HFFc6 (cell line): ENCODE results near the gene ZFP36L2. TPM values are rescaled to one million over a fixed set of nuclear protein-coding genes. Genes with fewer than 3 reads are reported as not detected.
A peak's percentile ranks its signal among the peaks of the same experiment; 100 is the strongest.

ENCODE experiments used
- DNase-seq: peaks from one replicate; pipeline ENCODE4 v3.0.0-alpha.2; 2018
- H3K27ac Mint-ChIP-seq: 2 replicates; pipeline ENCODE4 v1.8.0; 2020; ENCODE audit warnings: mild to moderate bottlenecking, mixed read lengths
- H3K27me3 Mint-ChIP-seq: 2 replicates; pipeline ENCODE4 v1.8.0; 2021; ENCODE audit warnings: mild to moderate bottlenecking, moderate library complexity, mixed read lengths; ENCODE audit not compliant: insufficient read depth
- H3K36me3 Mint-ChIP-seq: 2 replicates; pipeline ENCODE4 v1.8.0; 2021; ENCODE audit warnings: low read depth, mixed read lengths
- H3K4me1 Mint-ChIP-seq: 2 replicates; pipeline ENCODE4 v1.8.0; 2020; ENCODE audit warnings: low read depth, mixed read lengths
- H3K4me3 Mint-ChIP-seq: 2 replicates; pipeline ENCODE4 v1.8.0; 2020; ENCODE audit warnings: mild to moderate bottlenecking, moderate library complexity, mixed read lengths
- H3K9me3 Mint-ChIP-seq: 2 replicates; pipeline ENCODE4 v1.8.0; 2020; ENCODE audit warnings: mild to moderate bottlenecking, mixed read lengths
- total RNA-seq, 6 experiments: library from RNA; stranded (reverse); fragmentation: NEBNext Ultra II Directional; extraction: Animal tissue kit (Norgen Biotek cat#: 25700); gene quantifications; 2 replicates in 1 of 6; 3 replicates in 5 of 6; pipeline ENCODE4 v1.2.3, GENCODE V29; 2021
- TF ChIP-seq, protein P1 (sequence below): fragments of 200-600 bp; sonication (generic); IDR thresholded peaks from 2 replicates; pipeline ENCODE4 v1.5.0; 2021; ENCODE audit warnings: antibody characterized with exemption, mild to moderate bottlenecking

ZFP36L2 gene
- total RNA-seq, 6 experiments from 2014 or later = 66.6 to 94.5 (median 81.5) TPM

DNA sequence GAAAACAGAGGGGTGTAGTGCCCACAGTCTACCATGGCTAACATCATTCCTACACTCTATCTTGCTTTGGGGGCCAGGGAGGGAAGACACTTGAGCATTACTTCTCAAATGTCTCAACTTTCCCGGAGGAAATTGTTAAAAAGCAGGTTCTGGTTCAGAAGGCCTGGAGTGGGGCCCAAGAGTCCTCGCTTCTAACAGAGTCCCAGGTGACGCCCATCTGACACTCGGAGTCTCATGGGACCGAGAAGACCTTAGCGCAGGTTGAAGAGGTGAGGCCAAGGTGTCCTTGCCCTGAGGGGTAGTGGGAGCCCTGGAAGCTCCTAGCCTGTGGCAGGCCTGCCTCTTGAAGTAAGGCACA is 40.1 kb downstream of the ZFP36L2 start:
- no peaks in the 10 kb centered on the region; the same call in 1 of the 2 replicates for H3K27me3 Mint-ChIP-seq
- H3K9me3 Mint-ChIP-seq = no peaks in the 10 kb centered on the region
- H3K4me1 Mint-ChIP-seq = peaks cover 20% of the 10 kb centered on the region
- no peaks in the 10 kb centered on the region for H3K36me3 Mint-ChIP-seq
- TF ChIP-seq, protein P1, sequence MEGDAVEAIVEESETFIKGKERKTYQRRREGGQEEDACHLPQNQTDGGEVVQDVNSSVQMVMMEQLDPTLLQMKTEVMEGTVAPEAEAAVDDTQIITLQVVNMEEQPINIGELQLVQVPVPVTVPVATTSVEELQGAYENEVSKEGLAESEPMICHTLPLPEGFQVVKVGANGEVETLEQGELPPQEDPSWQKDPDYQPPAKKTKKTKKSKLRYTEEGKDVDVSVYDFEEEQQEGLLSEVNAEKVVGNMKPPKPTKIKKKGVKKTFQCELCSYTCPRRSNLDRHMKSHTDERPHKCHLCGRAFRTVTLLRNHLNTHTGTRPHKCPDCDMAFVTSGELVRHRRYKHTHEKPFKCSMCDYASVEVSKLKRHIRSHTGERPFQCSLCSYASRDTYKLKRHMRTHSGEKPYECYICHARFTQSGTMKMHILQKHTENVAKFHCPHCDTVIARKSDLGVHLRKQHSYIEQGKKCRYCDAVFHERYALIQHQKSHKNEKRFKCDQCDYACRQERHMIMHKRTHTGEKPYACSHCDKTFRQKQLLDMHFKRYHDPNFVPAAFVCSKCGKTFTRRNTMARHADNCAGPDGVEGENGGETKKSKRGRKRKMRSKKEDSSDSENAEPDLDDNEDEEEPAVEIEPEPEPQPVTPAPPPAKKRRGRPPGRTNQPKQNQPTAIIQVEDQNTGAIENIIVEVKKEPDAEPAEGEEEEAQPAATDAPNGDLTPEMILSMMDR = no peak
- H3K27ac Mint-ChIP-seq = no peak overlapping the region
- DNase-seq = no peak
- H3K4me3 Mint-ChIP-seq = no peak overlapping the region

DNA sequence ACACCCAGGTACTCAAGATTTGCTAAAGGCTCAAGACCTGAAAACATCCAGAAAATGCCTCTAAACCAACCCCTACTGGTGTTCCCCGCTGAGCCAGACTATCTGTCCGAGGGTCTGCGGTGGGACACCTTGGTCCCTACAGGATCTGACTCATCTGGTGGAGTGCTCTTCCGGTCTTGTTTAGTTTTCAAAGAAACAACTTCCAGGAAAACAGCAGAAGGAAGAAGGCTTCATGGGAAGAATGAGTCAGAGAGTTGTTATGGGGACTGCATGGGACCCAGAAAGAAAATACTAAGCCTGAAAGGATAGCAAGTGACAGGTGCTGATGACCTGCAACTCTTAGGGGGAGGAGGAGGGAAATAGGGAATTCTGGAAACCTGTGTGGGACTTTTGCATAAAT is 41.3 kb downstream of the ZFP36L2 start:
- no peaks in the 10 kb centered on the region; the same call in 1 of the 2 replicates for H3K27me3 Mint-ChIP-seq
- DNase-seq = no peak
- TF ChIP-seq, protein P1 = no peak
- H3K4me3 Mint-ChIP-seq = no peak overlapping the region
- peaks cover 20% of the 10 kb centered on the region for H3K4me1 Mint-ChIP-seq
- H3K36me3 Mint-ChIP-seq = no peaks in the 10 kb centered on the region
- no peaks in the 10 kb centered on the region for H3K9me3 Mint-ChIP-seq
- H3K27ac Mint-ChIP-seq = peak overlapping the region; percentile 10; the same call in 1 of the 2 replicates

DNA sequence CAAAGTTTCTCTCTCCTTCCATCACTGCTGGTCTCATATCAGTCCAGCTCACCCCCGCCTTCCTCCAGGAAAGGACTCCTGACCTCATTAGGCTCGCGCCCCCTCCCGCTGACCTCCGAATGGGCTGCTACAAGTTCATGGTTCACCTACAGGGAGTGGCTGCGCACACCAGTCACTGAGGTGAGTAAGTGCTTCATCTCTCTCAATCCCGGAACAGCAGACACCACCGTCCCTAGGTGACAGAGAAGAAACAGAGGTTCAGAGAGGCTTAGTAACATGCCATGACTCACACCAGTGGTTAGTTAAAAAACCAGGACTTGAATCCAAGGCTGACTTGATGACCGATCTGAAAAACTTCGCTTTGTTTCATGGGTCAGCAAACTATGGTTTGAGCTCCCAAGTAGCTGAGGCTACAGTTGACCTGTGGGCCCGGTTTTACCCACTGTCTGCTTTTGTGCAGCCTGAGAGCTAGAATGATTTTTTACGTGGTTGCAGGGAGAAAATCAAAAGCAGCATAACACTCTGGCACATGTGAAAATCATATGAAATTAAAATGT is 42.0 kb downstream of the ZFP36L2 start:
- Mint-ChIP-seq H3K4me3 (no peak overlapping the region; the same call in 1 of the 2 replicates), H3K27ac (peak overlapping the region; percentile 87), H3K36me3 (no peaks in the 10 kb centered on the region)

DNA sequence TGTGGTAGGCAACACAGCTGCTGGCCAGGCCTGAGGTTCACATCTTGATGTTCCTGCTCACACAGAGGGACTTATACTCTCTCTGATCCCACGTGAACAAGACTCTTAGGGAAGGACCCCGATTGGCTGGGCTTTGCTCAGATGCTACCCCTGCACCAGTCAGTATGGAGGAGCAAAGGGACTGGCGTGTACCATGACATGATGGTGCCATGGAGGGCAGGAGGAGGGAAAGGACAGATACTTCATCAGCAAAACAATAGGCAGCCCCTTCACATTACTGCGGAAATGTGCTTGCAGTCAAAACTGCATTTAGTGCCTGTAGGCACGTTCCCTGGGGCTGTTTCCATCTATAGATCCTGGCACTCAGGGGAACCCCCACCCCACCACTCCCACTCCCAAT is 42.7 kb downstream of the ZFP36L2 start:
- Mint-ChIP-seq H3K9me3 (no peaks in the 10 kb centered on the region), H3K27ac (peak overlapping the region; percentile 14; the same call in 1 of the 2 replicates), H3K4me1 (peaks cover 28% of the 10 kb centered on the region), H3K4me3 (no peak overlapping the region), H3K36me3 (no peaks in the 10 kb centered on the region), H3K27me3 (no peaks in the 10 kb centered on the region; the same call in 1 of the 2 replicates)
- TF ChIP-seq, protein P1 = no peak
- DNase-seq = no peak

More for the DNA sequence above, 42.0 kb downstream of the ZFP36L2 start:
- peak; percentile 79 for DNase-seq
- Mint-ChIP-seq H3K9me3 (no peaks in the 10 kb centered on the region), H3K27me3 (no peaks in the 10 kb centered on the region; the same call in 1 of the 2 replicates), H3K4me1 (peaks cover 21% of the 10 kb centered on the region)
- TF ChIP-seq, protein P1 = no peak

DNA sequence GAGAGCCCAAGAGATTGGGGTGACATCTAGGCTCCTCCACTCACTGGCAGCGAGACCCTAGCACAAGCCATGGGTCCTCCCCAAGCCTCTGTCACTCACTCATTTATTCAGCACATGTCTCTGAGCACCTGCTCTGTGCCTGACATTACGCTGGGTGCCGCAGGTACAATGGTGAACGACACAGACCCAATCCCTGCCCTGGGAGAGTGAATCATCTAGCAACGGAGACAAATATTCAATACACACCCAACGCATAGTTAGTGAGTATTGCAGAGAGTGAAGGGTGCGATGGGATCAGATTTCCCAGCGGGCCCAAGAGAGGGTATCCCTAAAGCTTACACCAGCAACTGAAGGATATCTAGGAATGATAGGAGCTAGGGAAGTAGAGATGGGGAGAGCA is 45.5 kb downstream of the ZFP36L2 start:
- Mint-ChIP-seq H3K4me3 (no peak overlapping the region), H3K27ac (no peak overlapping the region), H3K9me3 (no peaks in the 10 kb centered on the region), H3K27me3 (no peaks in the 10 kb centered on the region; the same call in 1 of the 2 replicates), H3K36me3 (no peaks in the 10 kb centered on the region; the same call in 1 of the 2 replicates), H3K4me1 (peaks cover 34% of the 10 kb centered on the region)
- no peak for DNase-seq
- TF ChIP-seq, protein P1 = no peak
